GM12865 (cell line): ENCODE data around the gene EIF4E.

ENCODE experiments used
- DNase-seq: peaks from one replicate; pipeline ENCODE4 v3.0.0; 2010; ENCODE audit warnings: low read depth
- H3K4me3 ChIP-seq: 2 replicates; pipeline ENCODE4 v1.5.1; 2011; ENCODE audit warnings: mild to moderate bottlenecking, low read depth, low read length, control low read depth
- CTCF ChIP-seq: IDR thresholded peaks from 2 replicates; pipeline ENCODE4 v1.5.1; 2011; ENCODE audit warnings: low read length, control low read depth, low read depth, inconsistent platforms; ENCODE audit not compliant: insufficient read depth; ENCODE audit errors: missing control alignments

The EIF4E gene

DNA sequence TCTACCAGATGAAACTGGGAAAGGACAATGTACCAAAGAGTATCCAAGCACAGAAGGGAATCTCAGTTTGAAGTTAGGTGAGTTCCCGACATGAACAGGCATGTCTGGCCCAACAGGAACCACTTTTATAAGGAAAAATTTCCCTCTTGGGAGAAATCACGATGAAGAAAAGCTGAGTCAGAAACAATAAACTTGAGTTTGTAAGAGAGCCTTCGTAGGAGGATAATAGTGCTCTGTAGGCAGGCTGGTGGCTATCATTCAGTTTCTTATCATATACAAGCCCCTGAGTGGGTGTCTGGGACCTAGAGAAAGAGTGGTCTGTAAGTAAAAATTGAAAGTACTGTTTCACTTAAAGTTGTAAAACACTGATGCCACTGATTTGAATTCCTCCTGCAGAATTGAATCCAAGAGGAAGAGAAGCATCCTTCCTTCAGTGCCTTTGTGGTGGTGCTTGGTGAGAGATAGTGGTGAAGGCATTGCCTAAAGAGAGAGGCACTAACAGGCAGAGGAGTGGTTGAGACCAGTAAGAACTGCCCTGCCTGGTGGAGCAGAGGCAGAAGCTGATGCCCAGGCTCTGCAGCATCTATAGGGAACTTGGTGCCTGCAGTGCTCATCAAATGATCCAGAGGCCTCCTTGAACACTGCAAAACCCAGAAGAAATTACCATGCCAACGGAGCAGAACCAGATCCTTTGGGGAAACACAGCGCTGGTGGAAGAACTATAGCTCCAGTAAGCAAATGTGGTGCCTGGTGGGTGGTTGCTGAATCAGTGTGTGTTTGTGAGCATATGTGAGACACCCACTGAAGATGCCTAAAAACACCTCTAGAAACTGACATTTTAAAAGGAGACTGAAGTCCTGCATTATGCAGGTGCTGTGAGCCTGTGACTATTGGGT, 34.9 kb upstream of the EIF4E start:
- TF ChIP-seq CTCF = no peak
- no peak overlapping the region for H3K4me3 ChIP-seq
- no peak for DNase-seq

GRCh38 chr4:98961770-98962169, 32.8 kb upstream of the EIF4E start:
- no peak overlapping the region for H3K4me3 ChIP-seq
- no peak for DNase-seq

GRCh38 chr4:98959411-98959810, 30.5 kb upstream of the EIF4E start:
- no peak overlapping the region for H3K4me3 ChIP-seq
- no peak for TF ChIP-seq CTCF
- DNase-seq = no peak

More at GRCh38 chr4:98961770-98962169, 32.8 kb upstream of the EIF4E start:
- TF ChIP-seq CTCF = no peak

DNA sequence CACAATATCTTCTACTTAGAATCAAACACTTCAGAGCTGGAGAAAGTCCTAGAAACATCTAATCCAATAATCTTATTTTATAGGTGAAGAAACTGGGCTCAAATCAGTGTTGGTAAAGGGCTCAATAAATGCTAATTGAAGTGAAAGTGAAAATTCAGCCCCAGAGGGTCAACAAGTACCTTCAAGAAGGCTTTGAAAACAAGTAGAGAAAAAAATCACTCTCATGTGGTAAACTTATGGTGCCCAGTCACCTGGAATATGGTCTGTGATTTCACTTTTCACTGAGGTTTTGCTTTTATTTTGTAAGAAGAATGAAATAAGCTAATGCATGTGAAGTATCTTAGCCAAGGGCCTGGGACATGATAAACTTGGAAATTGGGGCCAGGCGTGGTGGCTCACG, 29.1 kb upstream of the EIF4E start:
- peak; percentile 23 for DNase-seq
- H3K4me3 ChIP-seq = no peak overlapping the region
- no peak for TF ChIP-seq CTCF

- no peak for TF ChIP-seq CTCF
- H3K4me3 ChIP-seq = no peak overlapping the region
Observed at GRCh38 chr4:98955229-98955628, 26.3 kb upstream of the EIF4E start.

GRCh38 chr4:98951710-98952109, 22.8 kb upstream of the EIF4E start:
- no peak for TF ChIP-seq CTCF
- H3K4me3 ChIP-seq = no peak overlapping the region
- no peak for DNase-seq

More at GRCh38 chr4:98955229-98955628, 26.3 kb upstream of the EIF4E start:
- DNase-seq = no peak
